Measurements from ENCODE around the gene MOB3C.

The MOB3C gene

DNA sequence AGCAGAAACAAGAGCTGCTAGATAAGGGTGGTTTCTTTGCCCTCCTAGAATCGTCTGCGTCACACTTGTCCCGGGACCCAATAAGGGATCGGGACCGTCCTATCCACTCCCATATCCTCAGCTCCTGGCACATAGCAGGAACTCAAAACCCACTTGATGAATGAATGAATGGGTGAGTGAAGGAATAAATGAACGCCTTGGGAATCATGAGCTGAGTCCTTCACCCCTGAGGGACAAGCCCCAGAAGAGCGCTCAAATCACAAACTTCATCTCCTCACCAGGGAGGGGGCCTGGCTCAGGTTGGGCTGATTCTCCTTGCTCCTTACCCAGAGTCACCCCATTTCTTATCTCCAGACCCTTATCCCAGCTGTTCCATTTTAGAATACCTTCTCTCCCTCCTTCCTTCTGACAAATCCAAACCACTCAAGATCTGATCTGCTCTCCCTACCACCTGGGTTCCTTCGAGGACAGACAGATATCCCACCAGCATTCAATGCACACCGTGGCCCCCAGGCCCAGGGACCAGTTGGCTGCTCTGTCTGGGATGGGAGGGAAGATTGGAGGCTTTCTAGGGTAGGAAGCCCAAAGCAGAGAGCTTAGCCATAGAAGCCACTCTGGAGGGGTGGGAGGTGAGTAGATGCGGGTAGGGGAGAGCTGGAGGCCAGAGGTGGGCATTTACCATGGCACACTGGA is 643 bp upstream of the MOB3C start:
- in situ Hi-C loops (cut with MboI; ENCODE audit: low sequenced_read_pairs, unreplicated experiment): no loop called here
- TF ChIP-seq, protein P1, sequence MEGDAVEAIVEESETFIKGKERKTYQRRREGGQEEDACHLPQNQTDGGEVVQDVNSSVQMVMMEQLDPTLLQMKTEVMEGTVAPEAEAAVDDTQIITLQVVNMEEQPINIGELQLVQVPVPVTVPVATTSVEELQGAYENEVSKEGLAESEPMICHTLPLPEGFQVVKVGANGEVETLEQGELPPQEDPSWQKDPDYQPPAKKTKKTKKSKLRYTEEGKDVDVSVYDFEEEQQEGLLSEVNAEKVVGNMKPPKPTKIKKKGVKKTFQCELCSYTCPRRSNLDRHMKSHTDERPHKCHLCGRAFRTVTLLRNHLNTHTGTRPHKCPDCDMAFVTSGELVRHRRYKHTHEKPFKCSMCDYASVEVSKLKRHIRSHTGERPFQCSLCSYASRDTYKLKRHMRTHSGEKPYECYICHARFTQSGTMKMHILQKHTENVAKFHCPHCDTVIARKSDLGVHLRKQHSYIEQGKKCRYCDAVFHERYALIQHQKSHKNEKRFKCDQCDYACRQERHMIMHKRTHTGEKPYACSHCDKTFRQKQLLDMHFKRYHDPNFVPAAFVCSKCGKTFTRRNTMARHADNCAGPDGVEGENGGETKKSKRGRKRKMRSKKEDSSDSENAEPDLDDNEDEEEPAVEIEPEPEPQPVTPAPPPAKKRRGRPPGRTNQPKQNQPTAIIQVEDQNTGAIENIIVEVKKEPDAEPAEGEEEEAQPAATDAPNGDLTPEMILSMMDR (IDR thresholded peaks at IDR 0.05; ENCODE audit: borderline replicate concordance, control extremely low read depth, extremely low read depth, insufficient read depth, missing control alignments): no peak
- DNase-seq (ENCODE audit: low spot score): no peak

DNA sequence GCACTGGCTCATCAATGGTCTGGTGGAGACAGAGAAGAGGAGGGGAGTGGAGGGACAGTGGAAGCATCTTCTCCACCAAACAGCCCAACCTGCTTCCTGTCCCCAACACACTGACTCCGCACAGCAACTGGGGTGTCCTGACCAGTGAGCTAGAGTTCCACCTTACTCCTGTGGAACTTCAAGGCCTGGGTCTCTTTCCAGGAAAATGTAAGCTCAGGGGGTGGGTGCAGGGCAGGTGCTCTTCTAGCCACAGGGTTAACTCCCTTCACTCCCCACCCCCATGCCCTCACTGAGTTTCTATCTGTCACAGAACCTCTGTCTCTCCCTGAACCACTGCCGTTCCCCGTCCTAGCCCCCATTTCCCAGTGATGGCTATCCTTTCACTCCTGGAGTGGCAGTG is 876 bp downstream of the MOB3C start:
- in situ Hi-C loops (cut with MboI; ENCODE audit: low sequenced_read_pairs, unreplicated experiment): no loop called here
- DNase-seq (ENCODE audit: low spot score): no peak
- TF ChIP-seq, protein P1 (IDR thresholded peaks at IDR 0.05; ENCODE audit: borderline replicate concordance, control extremely low read depth, extremely low read depth, insufficient read depth, missing control alignments): no peak

DNA sequence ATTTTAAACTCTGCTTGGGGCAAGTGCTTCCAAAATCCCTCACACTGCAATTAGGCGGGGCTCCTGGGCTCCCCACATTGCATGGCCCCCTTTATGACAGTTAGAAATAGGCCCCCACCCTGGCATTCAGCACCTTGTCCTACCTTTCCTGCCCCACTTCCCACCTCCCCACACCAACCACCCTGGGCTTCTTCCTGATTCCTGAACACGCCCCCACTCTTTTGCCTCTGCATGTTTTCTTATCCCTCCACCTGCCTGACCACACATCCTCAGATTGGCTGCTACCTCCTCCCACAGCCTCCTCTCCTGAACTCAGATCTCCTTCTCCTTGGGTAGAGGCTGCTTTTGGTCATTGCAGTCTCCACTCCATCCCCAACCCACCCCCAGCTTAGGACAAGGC is 1.5 kb downstream of the MOB3C start:
- in situ Hi-C loops (cut with MboI; ENCODE audit: low sequenced_read_pairs, unreplicated experiment): no loop called here
- DNase-seq (ENCODE audit: low spot score): no peak
- TF ChIP-seq, protein P1 (IDR thresholded peaks at IDR 0.05; ENCODE audit: borderline replicate concordance, control extremely low read depth, extremely low read depth, insufficient read depth, missing control alignments): no peak

DNA sequence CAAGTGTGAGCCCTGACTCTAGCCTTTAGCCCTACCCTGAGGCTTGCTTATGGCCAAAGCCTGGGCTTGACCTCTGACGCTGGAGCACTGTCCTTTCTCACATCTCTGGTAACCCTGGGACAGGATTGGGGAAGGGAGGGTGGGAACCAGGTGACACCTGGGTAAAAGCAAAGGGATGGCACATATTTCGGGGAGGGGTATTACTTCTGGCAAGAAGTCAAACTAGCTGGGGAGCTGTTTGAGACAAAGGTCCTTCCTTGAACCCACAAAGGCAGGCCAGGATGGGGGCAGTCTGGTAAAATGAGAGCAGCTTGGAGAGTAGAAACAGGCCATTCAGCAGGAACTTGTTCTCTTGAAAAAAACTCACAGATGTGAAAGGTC is 2.0 kb downstream of the MOB3C start:
- no peak for DNase-seq (ENCODE audit: low spot score)
- in situ Hi-C loops (cut with MboI; ENCODE audit: low sequenced_read_pairs, unreplicated experiment): no loop called here
- TF ChIP-seq, protein P1 (IDR thresholded peaks at IDR 0.05; ENCODE audit: borderline replicate concordance, control extremely low read depth, extremely low read depth, insufficient read depth, missing control alignments): no peak

DNA sequence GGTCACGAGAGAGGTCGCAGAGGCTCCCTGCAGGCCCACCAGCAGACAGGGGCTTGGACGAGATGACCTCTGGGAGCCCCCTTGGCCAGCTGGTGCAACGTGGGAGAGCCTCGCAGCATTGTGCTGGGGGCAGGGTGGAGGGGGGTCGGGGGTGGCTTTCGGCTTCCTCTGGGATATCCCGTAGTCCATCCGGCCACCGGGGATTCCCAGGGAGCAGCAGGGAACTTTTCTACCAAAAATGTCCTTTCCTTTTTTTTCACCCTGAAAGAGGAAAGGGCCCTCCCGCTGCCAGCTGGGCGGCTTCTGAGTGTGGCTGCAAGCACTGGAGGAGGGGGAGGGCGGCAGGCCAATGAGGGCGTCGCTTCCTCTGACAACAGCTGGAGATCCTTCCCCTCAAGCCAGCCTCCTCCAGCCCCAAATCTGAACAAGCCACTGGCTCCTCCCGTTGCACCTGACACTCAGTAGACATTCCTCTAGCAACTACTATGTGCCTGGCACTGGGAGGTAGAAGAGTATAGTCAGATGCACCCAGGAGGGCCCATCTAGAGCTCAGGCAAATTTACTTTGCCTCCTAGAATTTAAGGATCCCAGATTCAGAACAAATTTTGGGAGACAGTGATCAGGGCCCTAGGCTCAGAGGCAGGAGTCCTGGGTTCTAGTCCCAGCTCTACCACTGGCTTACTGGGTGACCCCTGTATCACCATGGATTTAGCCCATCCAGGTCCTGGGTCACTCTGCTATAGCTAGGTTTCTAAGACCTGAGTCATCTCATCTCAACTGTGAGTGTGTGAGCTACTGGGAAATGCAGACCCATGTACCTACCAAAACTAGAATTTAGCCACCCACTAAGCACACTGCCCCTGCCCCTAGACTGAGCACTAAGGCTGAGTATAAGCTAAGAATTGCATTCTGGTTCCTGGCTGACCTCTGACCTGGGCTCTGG is 2.7 kb downstream of the MOB3C start:
- in situ Hi-C loops (cut with MboI; ENCODE audit: low sequenced_read_pairs, unreplicated experiment): no loop called here
- TF ChIP-seq, protein P1 (IDR thresholded peaks at IDR 0.05; ENCODE audit: borderline replicate concordance, control extremely low read depth, extremely low read depth, insufficient read depth, missing control alignments): no peak
- peak; percentile 73 for DNase-seq (ENCODE audit: low spot score)

DNA sequence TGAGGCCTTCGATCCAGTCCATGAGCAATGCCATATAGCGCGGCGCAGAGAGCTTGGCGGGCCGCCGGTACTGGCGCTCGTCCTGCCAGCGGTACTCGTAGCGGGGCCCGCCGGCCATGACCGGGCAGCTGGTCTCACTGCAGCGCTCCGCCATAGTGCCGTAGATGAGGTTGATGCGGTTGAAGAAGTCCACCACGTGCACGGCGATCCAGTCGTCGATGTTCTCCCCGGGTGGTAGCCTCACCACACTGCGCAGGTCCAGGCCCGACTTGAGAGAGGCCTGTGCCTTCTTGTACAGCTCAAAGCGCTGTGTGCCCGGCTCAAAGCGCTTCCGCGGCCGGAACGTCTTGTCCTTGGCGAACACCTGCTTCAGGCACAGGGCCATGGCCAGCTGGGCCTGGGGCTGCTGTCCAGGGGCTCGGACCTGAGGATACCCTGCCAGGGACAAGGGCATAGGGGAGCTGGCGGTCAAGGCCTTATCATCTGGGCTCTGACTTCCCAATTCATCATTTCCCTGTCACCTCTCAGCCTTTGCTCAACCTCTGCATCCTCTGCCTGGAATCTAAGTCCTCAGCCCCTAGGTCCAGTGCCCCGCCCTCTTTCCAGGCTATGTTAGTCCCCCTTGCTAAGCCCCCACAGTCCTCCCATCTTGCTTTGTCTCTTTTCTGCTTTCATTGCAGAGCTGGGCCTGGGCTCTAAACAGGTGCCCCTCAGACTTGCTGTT is 3.5 kb downstream of the MOB3C start:
- DNase-seq (ENCODE audit: low spot score): no peak
- in situ Hi-C loops (cut with MboI; ENCODE audit: low sequenced_read_pairs, unreplicated experiment): no loop called here

More for the DNA sequence above, 3.5 kb downstream of the MOB3C start:
- TF ChIP-seq, protein P1 (IDR thresholded peaks at IDR 0.05; ENCODE audit: borderline replicate concordance, control extremely low read depth, extremely low read depth, insufficient read depth, missing control alignments): no peak
